Pancreas (tissue), 10 donors: ENCODE measurements around the gene TP53BP2. TPM values are rescaled to one million over a fixed set of nuclear protein-coding genes. Genes with fewer than 3 reads are reported as not detected.

Experiments
- ATAC-seq, 4 donors: fragments of 200-7000 bp; cut with Tn5 transposase; one replicate each; pipeline versions ENCODE4 v1.8.0 to v1.9.1; 2020; ENCODE audit warnings: mild to moderate bottlenecking in 4 of 4, moderate library complexity in 4 of 4
- DNase-seq, 6 donors: peaks; one replicate each; pipeline ENCODE4 v3.0.0-alpha.2; 2020
- FAIRE-seq: peaks from 2 replicates; lab custom pipeline; 2012; peaks lifted over from hg19 to GRCh38; lab: Jason Lieb, UNC
- H3K27ac ChIP-seq, 4 donors: fragments of 200-600 bp; sonication (generic); 1 replicate in 3 of 4; 2 replicates in 1 of 4; pipeline versions ENCODE4 v1.5.0 to v1.8.0; 2020
- H3K27me3 ChIP-seq, 4 donors: fragments of 200-600 bp; one replicate each; pipeline ENCODE4 v1.8.0; 2021
- H3K36me3 ChIP-seq, 3 donors: fragments of 200-600 bp; sonication (generic) in 1 of 3; one replicate each; pipeline versions ENCODE4 v1.5.0 to v1.8.0; 2020 to 2021
- H3K4me1 ChIP-seq, 3 donors: fragments of 200-600 bp; one replicate each; pipeline ENCODE4 v1.8.0; 2021
- H3K4me3 ChIP-seq, 4 donors: fragments of 200-600 bp; sonication (generic) in 2 of 4; one replicate each; pipeline versions ENCODE4 v1.5.0 to v1.8.0; 2020 to 2021
- H3K9me3 ChIP-seq, 4 donors: fragments of 200-600 bp; one replicate each; pipeline ENCODE4 v1.8.0; 2021
- WGBS, 2 donors: extraction: QIAGEN DNeasy Blood & Tissue Kit; methylation state at CpG; one replicate each; pipeline ENCODE4 v1.1.7; 2013; 5-methylcytosine and 5-hydroxymethylcytosine counted together
- intact Hi-C, 3 donors: fragments of 100-400 bp; cut with DNase I; formaldehyde crosslinking; loops; one replicate each; pipeline versions ENCODE4 v1.11.1 to v1.14.2; 2022
- polyA plus RNA-seq, 2 donors: library from polyadenylated mRNA; stranded (reverse); fragments of 200-250 nt; gene quantifications; one replicate each; pipeline ENCODE4 v1.2.3, GENCODE V29; 2013
- total RNA-seq, 6 donors: library from RNA; stranded (reverse); fragmentation: NEBNext Ultra II Directional in 4 of 6; extraction: Animal tissue kit (Norgen Biotek cat#: 25700) in 4 of 6; gene quantifications; one replicate each; pipeline versions ENCODE4 v1.2.1 to v1.2.4, GENCODE V29; 2021 to 2023
- TF ChIP-seq, protein P1 (sequence below), 4 donors: fragments of 200-600 bp; sonication (generic) in 3 of 4; IDR thresholded peaks; one replicate each; pipeline versions ENCODE4 v1.5.0 to v1.8.0; 2021; ENCODE audit warnings: antibody characterized with exemption in 4 of 4
- donor health status: healthy with polysubstance abuse.
- donor health status: DM: no; HTN: no; CAD: no; lungs with moderate emphysema.
- donor health status: DM: no; HTN: no; CAD: no.
- donor health status: control.
- donor health status: control.
- donor health status: Bipolar disorder and iron deficiency.
- donor health status: DM: yes; HTN: yes; CAD: no.
- donor health status: DM: no; HTN: no; CAD: no.
- donor health status: DM: no; HTN: no; CAD: no.
- donor health status: DM: yes; HTN: yes; CAD: no.

TP53BP2 gene
- total and polyA plus RNA-seq, 8 donors = 5.5 to 31.7 (median 14.1) TPM

DNA sequence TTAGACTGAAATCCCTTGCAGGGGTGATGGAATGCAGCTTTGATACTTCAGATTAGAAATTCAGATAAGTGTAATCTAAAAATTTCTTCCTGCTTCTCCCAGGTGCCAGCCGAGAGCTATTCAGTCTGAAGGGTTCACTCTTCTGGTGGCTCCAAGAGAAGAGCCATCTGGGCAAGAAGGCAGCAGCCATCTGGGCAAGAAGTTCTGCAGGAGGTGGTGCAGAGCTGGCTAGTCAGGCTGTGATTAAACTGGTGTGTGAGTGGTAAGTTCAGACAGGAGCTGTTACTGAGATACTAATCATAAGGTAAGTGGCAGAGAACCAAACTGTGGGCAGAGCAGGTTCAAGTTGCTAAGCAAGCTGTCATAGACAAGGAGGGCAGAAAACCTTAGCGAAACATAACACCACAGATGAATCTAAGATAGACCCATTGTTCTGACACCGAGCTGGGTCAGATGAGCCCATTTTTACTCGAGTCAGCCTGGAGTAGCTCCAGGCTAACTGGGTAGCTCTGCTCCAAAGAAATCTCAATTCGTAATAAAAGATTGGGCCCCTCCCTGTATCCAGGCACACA is 14.4 kb upstream of the TP53BP2 start:
- peak in 3 of 4 donors; percentile 22 to 35 (median 22) for ATAC-seq
- Histone ChIP-seq H3K36me3 (no peaks in the 10 kb centered on the region), H3K27me3 (no peaks in the 10 kb centered on the region), H3K4me3 (no peak overlapping the region), H3K9me3 (no peaks in the 10 kb centered on the region), H3K4me1 (no peaks in the 10 kb centered on the region), H3K27ac (no peak overlapping the region)
- no peak for DNase-seq
- TF ChIP-seq, protein P1, sequence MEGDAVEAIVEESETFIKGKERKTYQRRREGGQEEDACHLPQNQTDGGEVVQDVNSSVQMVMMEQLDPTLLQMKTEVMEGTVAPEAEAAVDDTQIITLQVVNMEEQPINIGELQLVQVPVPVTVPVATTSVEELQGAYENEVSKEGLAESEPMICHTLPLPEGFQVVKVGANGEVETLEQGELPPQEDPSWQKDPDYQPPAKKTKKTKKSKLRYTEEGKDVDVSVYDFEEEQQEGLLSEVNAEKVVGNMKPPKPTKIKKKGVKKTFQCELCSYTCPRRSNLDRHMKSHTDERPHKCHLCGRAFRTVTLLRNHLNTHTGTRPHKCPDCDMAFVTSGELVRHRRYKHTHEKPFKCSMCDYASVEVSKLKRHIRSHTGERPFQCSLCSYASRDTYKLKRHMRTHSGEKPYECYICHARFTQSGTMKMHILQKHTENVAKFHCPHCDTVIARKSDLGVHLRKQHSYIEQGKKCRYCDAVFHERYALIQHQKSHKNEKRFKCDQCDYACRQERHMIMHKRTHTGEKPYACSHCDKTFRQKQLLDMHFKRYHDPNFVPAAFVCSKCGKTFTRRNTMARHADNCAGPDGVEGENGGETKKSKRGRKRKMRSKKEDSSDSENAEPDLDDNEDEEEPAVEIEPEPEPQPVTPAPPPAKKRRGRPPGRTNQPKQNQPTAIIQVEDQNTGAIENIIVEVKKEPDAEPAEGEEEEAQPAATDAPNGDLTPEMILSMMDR (IDR thresholded peaks at IDR 0.05) = no peak
- FAIRE-seq = no peak
- intact Hi-C loops = no loop called here
- 55 to 57% methylated on average over 5 of the region's 5 CpGs for WGBS, 2 donors

DNA sequence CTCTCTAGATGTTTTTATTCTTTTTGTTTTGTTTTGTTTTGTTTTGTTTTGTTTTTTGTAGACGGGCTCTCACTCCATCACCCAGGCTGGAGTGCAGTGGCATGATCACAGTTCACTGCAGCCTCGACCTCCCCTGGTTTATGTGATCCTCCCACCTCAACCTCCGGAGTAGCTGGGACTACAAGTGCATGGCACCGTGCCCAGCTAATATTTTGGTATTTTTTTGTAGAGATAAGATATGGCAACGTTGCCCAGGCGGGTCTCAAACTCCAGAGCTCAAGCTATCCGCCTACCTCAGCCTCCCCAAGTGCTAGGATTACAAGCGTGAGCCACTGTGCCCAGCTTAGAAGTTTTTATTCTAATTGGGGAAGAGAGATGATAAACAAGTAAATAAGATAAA is 13.3 kb upstream of the TP53BP2 start:
- H3K9me3 ChIP-seq = no peaks in the 10 kb centered on the region
- no peak overlapping the region for H3K27ac ChIP-seq
- no peaks in the 10 kb centered on the region for H3K36me3 ChIP-seq
- H3K4me3 ChIP-seq = no peak overlapping the region
- no peak for FAIRE-seq
- no peak for ATAC-seq
- H3K4me1 ChIP-seq = no peaks in the 10 kb centered on the region
- DNase-seq = no peak
- WGBS, 2 donors = 52 to 57% methylated on average over 8 of the region's 8 CpGs
- intact Hi-C loops = no loop called here
- no peaks in the 10 kb centered on the region for H3K27me3 ChIP-seq
- TF ChIP-seq, protein P1 (IDR thresholded peaks at IDR 0.05) = no peak

DNA sequence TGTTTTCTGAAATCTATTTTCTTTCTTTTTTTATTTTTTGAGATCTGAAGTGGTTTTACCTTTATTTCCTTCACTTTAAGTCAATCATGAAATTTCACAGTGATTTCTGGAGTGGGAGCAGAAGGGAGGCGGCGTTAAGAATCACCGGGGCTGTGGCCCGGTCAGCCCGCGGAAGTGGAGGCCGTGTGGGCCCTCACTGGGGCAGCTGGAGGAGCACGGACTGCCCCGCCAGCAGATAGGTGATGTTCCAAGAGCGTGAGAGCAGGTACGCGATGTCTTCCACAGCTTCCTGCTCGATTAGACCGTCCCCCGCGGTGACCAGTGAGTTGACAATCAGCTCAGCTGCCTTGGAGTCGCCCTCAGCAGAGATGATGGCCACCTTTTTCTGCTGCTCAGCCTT is 10.6 kb upstream of the TP53BP2 start:
- intact Hi-C loops = no loop called here
- TF ChIP-seq, protein P1 (IDR thresholded peaks at IDR 0.05) = no peak
- ATAC-seq = no peak
- Histone ChIP-seq H3K27ac (no peak overlapping the region), H3K9me3 (no peaks in the 10 kb centered on the region), H3K4me3 (no peak overlapping the region), H3K4me1 (no peaks in the 10 kb centered on the region), H3K36me3 (no peaks in the 10 kb centered on the region), H3K27me3 (no peaks in the 10 kb centered on the region)
- no peak for DNase-seq
- 89 to 93% methylated on average over 17 of the region's 17 CpGs for WGBS, 2 donors
- FAIRE-seq = no peak

DNA sequence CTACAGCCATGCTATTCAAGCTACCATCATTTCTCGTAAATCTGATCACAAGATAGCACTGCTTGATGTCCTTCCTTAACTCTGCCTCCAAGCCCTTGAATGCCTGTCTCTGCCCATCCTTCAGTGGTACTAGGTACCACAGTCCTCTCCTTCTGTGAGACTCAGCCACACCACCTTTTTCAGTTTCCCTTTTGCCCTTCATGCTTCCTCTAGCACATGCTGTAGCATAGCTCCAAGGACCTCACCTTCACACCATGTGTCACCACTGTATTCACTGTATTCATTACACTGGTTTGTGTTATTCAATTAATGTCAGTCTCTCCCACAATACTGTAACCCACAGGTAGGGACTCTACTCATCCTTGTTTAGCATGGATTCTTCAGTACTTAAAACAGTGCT is 8.0 kb upstream of the TP53BP2 start:
- H3K4me1 ChIP-seq = no peaks in the 10 kb centered on the region
- no peaks in the 10 kb centered on the region for H3K9me3 ChIP-seq
- FAIRE-seq (no peak), DNase-seq (no peak), ATAC-seq (no peak)
- no peak overlapping the region for H3K4me3 ChIP-seq
- no peak overlapping the region for H3K27ac ChIP-seq
- 87 to 89% methylated on average over 1 of the region's 1 CpG for WGBS, 2 donors
- TF ChIP-seq, protein P1 (IDR thresholded peaks at IDR 0.05) = no peak
- intact Hi-C loops = no loop called here
- no peaks in the 10 kb centered on the region for H3K27me3 ChIP-seq
- no peaks in the 10 kb centered on the region for H3K36me3 ChIP-seq

DNA sequence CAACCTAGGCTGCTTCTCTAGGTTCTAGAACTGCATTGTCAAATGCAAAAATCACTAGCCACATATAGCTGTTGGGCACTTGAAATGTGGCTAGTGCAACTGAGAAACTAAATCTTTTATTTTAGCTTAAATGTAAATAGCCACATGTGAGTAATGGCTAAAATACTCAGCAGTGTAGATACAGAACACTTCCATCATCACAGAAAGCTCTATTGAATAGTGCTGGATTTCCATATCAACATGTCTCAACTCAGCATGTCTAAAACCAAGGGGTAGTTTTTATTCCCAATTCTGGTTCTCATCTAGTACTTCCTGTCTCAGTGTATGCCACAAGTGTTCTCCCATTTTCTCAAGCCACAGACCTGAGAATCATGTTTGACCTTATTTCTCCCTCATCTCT is 7.5 kb upstream of the TP53BP2 start:
- Histone ChIP-seq H3K36me3 (no peaks in the 10 kb centered on the region), H3K27ac (no peak overlapping the region), H3K9me3 (no peaks in the 10 kb centered on the region), H3K4me1 (no peaks in the 10 kb centered on the region), H3K27me3 (no peaks in the 10 kb centered on the region), H3K4me3 (no peak overlapping the region)
- ATAC-seq (no peak), FAIRE-seq (no peak), DNase-seq (no peak)
- TF ChIP-seq, protein P1 (IDR thresholded peaks at IDR 0.05) = no peak
- intact Hi-C loops = no loop called here
